Omental fat pad (tissue), 4 donors: ENCODE results near the gene SND1. TPM values are rescaled to one million over a fixed set of nuclear protein-coding genes. Genes with fewer than 3 reads are reported as not detected.
A peak's percentile ranks its signal among the peaks of the same experiment; 100 is the strongest.

ENCODE experiments used
- ATAC-seq: fragments of 150-250 bp; one replicate; pipeline ENCODE4 v1.9.1; 2016; ENCODE audit warnings: mild to moderate bottlenecking, moderate library complexity; ENCODE audit not compliant: low FRiP score
- DNase-seq: peaks from one replicate; pipeline ENCODE4 v3.0.0-alpha.2; 2019; ENCODE audit warnings: low spot score
- CTCF ChIP-seq, 3 donors: fragments of 450-650 bp; IDR thresholded peaks; one replicate each; pipeline ENCODE4 v1.5.1; 2016 to 2017; ENCODE audit warnings: antibody characterized with exemption in 3 of 3, mild to moderate bottlenecking in 3 of 3, moderate library complexity in 2 of 3
- total RNA-seq, 4 donors: library from RNA; depleted of rRNA; stranded (reverse); fragments of >200 nt; gene quantifications; one replicate each; pipeline ENCODE4 v1.1.0, GENCODE V29; 2016

SND1 gene
- total RNA-seq, 4 donors from 2014 or later: 90.8 to 140 (median 125) TPM

- DNase-seq (no peak), ATAC-seq (no peak)
- TF ChIP-seq CTCF (IDR thresholded peaks at IDR 0.05): no peak
Measured at GRCh38 chr7:128017862-128018845, 366.2 kb downstream of the SND1 start.

GRCh38 chr7:128019288-128019687 lies 367.3 kb downstream of the SND1 start:
- ATAC-seq: no peak
- no peak for TF ChIP-seq CTCF (IDR thresholded peaks at IDR 0.05)
- DNase-seq: no peak

GRCh38 chr7:128020159-128020558 lies 368.2 kb downstream of the SND1 start:
- ATAC-seq (no peak), DNase-seq (no peak)
- no peak for TF ChIP-seq CTCF (IDR thresholded peaks at IDR 0.05)

- no peak for TF ChIP-seq CTCF (IDR thresholded peaks at IDR 0.05)
- no peak for ATAC-seq
- no peak for DNase-seq
Measured at GRCh38 chr7:128021366-128021765, 369.4 kb downstream of the SND1 start.

- TF ChIP-seq CTCF (IDR thresholded peaks at IDR 0.05): no peak
- ATAC-seq: peak; percentile 77
- DNase-seq: no peak
Measured at GRCh38 chr7:128022631-128023532, 370.9 kb downstream of the SND1 start.

GRCh38 chr7:128024151-128024550 lies 372.2 kb downstream of the SND1 start:
- no peak for TF ChIP-seq CTCF (IDR thresholded peaks at IDR 0.05)
- DNase-seq (no peak), ATAC-seq (no peak)
